Osteocyte (in vitro differentiated cells): Measurements from ENCODE around the gene GLG1. TPM values are rescaled to one million over a fixed set of nuclear protein-coding genes. Genes with fewer than 3 reads are reported as not detected.
"Not testable (repeated sequence)": the region's sequence is repeated elsewhere in the genome, so short reads cannot be mapped to it uniquely, and the experiment has no call there.

ENCODE experiments used
- DNase-seq: peaks from one replicate; pipeline ENCODE4 v3.0.0; 2021; ENCODE audit warnings: mixed read lengths; ENCODE audit not compliant: unreplicated experiment; ENCODE audit errors: extremely low spot score
- H3K27ac Mint-ChIP-seq: one replicate; pipeline ENCODE4 v1.8.0; 2021; ENCODE audit warnings: mild to moderate bottlenecking, mixed read lengths; ENCODE audit not compliant: unreplicated experiment
- H3K27me3 Mint-ChIP-seq: one replicate; pipeline ENCODE4 v1.8.0; 2021; ENCODE audit warnings: mixed read lengths; ENCODE audit not compliant: unreplicated experiment
- H3K36me3 Mint-ChIP-seq: one replicate; pipeline ENCODE4 v1.8.0; 2021; ENCODE audit warnings: mixed read lengths; ENCODE audit not compliant: unreplicated experiment
- H3K4me1 Mint-ChIP-seq: one replicate; pipeline ENCODE4 v1.8.0; 2021; ENCODE audit warnings: mixed read lengths; ENCODE audit not compliant: unreplicated experiment
- H3K4me3 Mint-ChIP-seq: one replicate; pipeline ENCODE4 v1.8.0; 2021; ENCODE audit warnings: mild to moderate bottlenecking, moderate library complexity, mixed read lengths; ENCODE audit not compliant: unreplicated experiment
- H3K9me3 Mint-ChIP-seq: one replicate; pipeline ENCODE4 v1.8.0; 2021; ENCODE audit warnings: mixed read lengths; ENCODE audit not compliant: unreplicated experiment
- CTCF ChIP-seq: fragments of 200-600 bp; sonication (generic); IDR thresholded peaks from 2 replicates; pipeline ENCODE4 v1.5.0; 2021; ENCODE audit warnings: antibody characterized with exemption, mild to moderate bottlenecking, moderate library complexity
- total RNA-seq: library from RNA; stranded (reverse); gene quantifications from 2 replicates; pipeline ENCODE4 v1.2.1, GENCODE V29; 2021

The GLG1 gene
- total RNA-seq, 1 donor from 2014 or later, result 241 TPM

DNA sequence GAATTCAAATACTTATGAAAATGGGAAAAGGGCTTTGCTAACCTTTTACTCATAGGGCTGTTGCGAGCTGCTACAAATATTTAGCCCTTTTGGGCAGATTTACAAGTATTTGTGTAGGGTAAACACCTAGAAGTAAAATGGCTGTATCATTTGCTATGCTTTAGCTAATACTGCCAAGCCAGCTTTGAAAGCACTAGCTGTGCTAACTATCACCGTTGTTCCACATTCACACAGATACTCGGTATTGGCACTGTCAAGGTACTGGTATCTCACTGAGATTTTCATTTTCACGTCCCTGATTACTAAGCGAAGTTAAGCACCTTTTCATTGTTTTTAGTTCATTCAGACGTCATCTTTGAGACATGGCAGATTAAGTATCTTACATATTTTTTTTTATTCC, 84.8 kb downstream of the GLG1 start:
- Mint-ChIP-seq H3K27me3 (no peaks in the 10 kb centered on the region), H3K4me1 (peaks cover 25% of the 10 kb centered on the region), H3K4me3 (no peak overlapping the region), H3K9me3 (no peaks in the 10 kb centered on the region), H3K27ac (peak overlapping the region; percentile 71), H3K36me3 (peaks cover 20% of the 10 kb centered on the region)
- no peak for DNase-seq
- TF ChIP-seq CTCF, result no peak

DNA sequence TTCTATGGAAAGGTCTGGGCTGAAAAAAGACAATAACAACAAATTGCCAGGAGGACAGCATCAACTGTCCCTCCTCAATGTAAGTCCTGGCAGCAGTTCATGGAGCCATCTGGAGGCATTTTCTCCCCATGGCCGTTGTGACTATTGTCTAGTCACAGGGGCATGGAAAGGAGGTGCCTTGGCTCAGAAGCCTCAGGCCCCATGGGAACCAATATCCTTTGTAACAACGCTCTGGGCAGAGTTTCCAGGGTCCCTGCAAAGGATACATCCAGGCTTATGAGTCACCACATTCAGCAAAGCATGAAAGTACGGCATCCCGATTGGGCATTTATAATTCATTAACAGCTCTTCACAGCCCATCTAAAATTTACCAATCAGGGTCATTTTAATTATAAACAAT, 85.2 kb downstream of the GLG1 start:
- Mint-ChIP-seq H3K27ac (peak overlapping the region; percentile 71), H3K4me3 (no peak overlapping the region)
- no peak for DNase-seq

DNA sequence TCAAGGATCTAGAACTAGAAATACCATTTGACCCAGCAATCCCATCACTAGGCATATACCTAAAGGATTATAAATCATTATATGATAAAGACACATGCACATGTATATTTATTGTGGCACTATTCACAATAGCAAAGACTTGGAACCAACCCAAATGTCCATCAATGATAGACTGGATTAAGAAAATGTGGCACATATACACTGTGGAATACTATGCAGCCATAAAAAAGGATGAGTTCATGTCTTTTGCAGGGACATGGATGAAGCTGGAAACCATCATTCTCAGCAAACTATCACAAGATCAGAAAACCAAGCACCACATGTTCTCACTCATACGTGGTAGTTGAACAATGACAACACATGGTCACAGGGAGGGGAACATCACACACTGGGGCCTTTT, 88.0 kb downstream of the GLG1 start:
- H3K9me3 Mint-ChIP-seq, H3K4me3 Mint-ChIP-seq: not testable (repeated sequence)
- H3K36me3 Mint-ChIP-seq, result peaks cover 12% of the 10 kb centered on the region

More for the DNA sequence above, 85.2 kb downstream of the GLG1 start:
- Mint-ChIP-seq H3K4me1 (peaks cover 25% of the 10 kb centered on the region), H3K9me3 (no peaks in the 10 kb centered on the region), H3K36me3 (peaks cover 20% of the 10 kb centered on the region), H3K27me3 (no peaks in the 10 kb centered on the region)
- no peak for TF ChIP-seq CTCF

DNA sequence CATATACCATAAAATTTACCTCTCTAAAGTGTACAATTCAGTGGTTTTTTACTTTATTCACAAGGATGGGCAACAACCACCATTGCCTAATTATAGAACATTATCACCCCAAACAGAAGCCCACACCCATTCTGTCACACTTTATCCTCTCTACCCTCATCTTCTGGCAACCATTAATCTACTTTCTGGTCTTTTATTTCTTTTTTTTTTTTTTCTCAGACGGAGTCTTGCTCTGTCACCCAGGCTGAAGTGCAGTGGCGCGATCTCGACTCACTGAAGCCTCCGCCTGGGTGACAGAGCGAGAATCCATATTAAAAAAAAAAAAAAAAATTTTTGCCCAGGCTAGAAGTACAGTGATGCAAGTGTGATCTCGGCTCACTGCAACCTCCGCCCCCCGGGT, 95.0 kb downstream of the GLG1 start:
- DNase-seq, result no peak
- no peaks in the 10 kb centered on the region for H3K27me3 Mint-ChIP-seq
- TF ChIP-seq CTCF, result no peak
- H3K27ac Mint-ChIP-seq, result no peak overlapping the region
- H3K9me3 Mint-ChIP-seq, result peaks cover 6% of the 10 kb centered on the region
- H3K4me3 Mint-ChIP-seq, result no peak overlapping the region
- H3K4me1 Mint-ChIP-seq, result peaks cover 30% of the 10 kb centered on the region
- H3K36me3 Mint-ChIP-seq, result peaks cover 20% of the 10 kb centered on the region

More for the DNA sequence above, 88.0 kb downstream of the GLG1 start:
- peaks cover 24% of the 10 kb centered on the region for H3K4me1 Mint-ChIP-seq
- DNase-seq, H3K27me3 Mint-ChIP-seq, H3K27ac Mint-ChIP-seq: not testable (repeated sequence)

GRCh38 chr16:74505011-74505410, 101.9 kb downstream of the GLG1 start:
- Mint-ChIP-seq H3K36me3 (peaks cover 22% of the 10 kb centered on the region), H3K27me3 (no peaks in the 10 kb centered on the region), H3K4me1 (peaks cover 36% of the 10 kb centered on the region), H3K27ac (no peak overlapping the region), H3K9me3 (no peaks in the 10 kb centered on the region), H3K4me3 (no peak overlapping the region)
- no peak for DNase-seq
- no peak for TF ChIP-seq CTCF

- H3K4me3 Mint-ChIP-seq, result no peak overlapping the region
- H3K4me1 Mint-ChIP-seq, result peaks cover 31% of the 10 kb centered on the region
- peaks cover 20% of the 10 kb centered on the region for H3K36me3 Mint-ChIP-seq
- no peaks in the 10 kb centered on the region for H3K9me3 Mint-ChIP-seq
- TF ChIP-seq CTCF, result no peak
- H3K27ac Mint-ChIP-seq, result no peak overlapping the region
- DNase-seq, result no peak
- H3K27me3 Mint-ChIP-seq, result no peaks in the 10 kb centered on the region
These were observed 103.5 kb downstream of the GLG1 start for GRCh38 chr16:74503412-74503811.
